OCI-LY3 (cell line): ENCODE results near the gene MLF2.

Experiments
- EZH2phosphoT487 ChIP-seq: fragments of 200-600 bp; shearing (Covaris generic); IDR thresholded peaks from 2 replicates; pipeline ENCODE4 v1.6.1; 2018; ENCODE audit warnings: antibody characterized with exemption, mixed run types, low read depth
- TF ChIP-seq, protein P1 (sequence below): fragments of 200-600, 300-600 bp; sonication (generic); IDR thresholded peaks from 2 replicates; pipeline ENCODE4 v1.5.1; 2014; ENCODE audit warnings: antibody characterized with exemption, low read length, low read depth

DNA sequence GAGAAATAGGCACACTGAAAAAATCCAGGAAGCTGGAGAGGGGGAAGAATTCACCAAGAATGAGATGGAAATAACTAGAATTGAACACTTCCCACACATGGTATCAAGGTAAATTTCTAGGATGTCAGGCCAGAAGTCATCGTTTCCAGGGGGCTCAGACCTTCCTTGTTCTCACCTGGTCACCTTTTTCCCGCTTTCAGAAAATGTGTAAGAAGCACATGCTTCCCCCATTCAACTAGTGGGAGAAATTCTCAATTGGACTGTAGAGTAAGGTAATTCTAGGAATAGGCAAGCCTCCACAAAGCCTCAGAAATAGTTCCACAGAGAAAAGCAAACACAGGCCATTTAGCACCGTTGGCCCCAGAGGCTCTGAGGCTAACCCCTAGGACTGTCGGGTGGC lies 10.4 kb upstream of the MLF2 start:
- TF ChIP-seq, protein P1, sequence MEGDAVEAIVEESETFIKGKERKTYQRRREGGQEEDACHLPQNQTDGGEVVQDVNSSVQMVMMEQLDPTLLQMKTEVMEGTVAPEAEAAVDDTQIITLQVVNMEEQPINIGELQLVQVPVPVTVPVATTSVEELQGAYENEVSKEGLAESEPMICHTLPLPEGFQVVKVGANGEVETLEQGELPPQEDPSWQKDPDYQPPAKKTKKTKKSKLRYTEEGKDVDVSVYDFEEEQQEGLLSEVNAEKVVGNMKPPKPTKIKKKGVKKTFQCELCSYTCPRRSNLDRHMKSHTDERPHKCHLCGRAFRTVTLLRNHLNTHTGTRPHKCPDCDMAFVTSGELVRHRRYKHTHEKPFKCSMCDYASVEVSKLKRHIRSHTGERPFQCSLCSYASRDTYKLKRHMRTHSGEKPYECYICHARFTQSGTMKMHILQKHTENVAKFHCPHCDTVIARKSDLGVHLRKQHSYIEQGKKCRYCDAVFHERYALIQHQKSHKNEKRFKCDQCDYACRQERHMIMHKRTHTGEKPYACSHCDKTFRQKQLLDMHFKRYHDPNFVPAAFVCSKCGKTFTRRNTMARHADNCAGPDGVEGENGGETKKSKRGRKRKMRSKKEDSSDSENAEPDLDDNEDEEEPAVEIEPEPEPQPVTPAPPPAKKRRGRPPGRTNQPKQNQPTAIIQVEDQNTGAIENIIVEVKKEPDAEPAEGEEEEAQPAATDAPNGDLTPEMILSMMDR: no peak
- TF ChIP-seq EZH2phosphoT487: no peak
